Neural progenitor cell (in vitro differentiated cells): Measurements from ENCODE around the gene PTGES2. TPM values are rescaled to one million over a fixed set of nuclear protein-coding genes. Genes with fewer than 3 reads are reported as not detected.

Experiments used
- DNase-seq: peaks from one replicate; pipeline ENCODE4 v3.0.0-alpha.2; 2016; ENCODE audit warnings: low spot score
- H2AFZ ChIP-seq: fragments of 200-600 bp; sonication (generic); replicated peaks from 2 replicates; pipeline ENCODE4 v1.6.1; 2016; ENCODE audit warnings: antibody characterized with exemption
- H3F3A ChIP-seq: fragments of 200-600 bp; sonication (generic); 2 replicates; pipeline ENCODE4 v1.6.1; 2016; ENCODE audit warnings: antibody characterized with exemption, low read depth
- H3K27ac ChIP-seq: fragments of 200-600 bp; sonication (generic); 2 replicates; pipeline ENCODE4 v1.5.1; 2016; ENCODE audit warnings: mild to moderate bottlenecking
- H3K27me3 ChIP-seq: fragments of 200-600 bp; sonication (generic); 2 replicates; pipeline ENCODE4 v1.6.1; 2016; ENCODE audit warnings: mild to moderate bottlenecking, moderate library complexity
- H3K36me3 ChIP-seq: fragments of 200-600 bp; sonication (generic); 2 replicates; pipeline ENCODE4 v1.5.1; 2016
- H3K4me1 ChIP-seq: fragments of 200-600 bp; sonication (generic); 2 replicates; pipeline ENCODE4 v1.6.1; 2016; ENCODE audit warnings: mixed run types
- H3K4me2 ChIP-seq: fragments of 200-600 bp; sonication (generic); 2 replicates; pipeline ENCODE4 v1.6.1; 2016
- H3K4me3 ChIP-seq: fragments of 200-600 bp; sonication (generic); 2 replicates; pipeline ENCODE4 v1.5.1; 2016
- H3K79me2 ChIP-seq: fragments of 200-600 bp; sonication (generic); 2 replicates; pipeline ENCODE4 v1.6.1; 2016; ENCODE audit warnings: low read depth
- H3K9ac ChIP-seq: fragments of 200-600 bp; sonication (generic); 2 replicates; pipeline ENCODE4 v1.6.1; 2016
- H3K9me3 ChIP-seq: fragments of 200-600 bp; sonication (generic); 2 replicates; pipeline ENCODE4 v1.5.1; 2016; ENCODE audit warnings: low read depth
- H4K20me1 ChIP-seq: fragments of 200-600 bp; sonication (generic); 2 replicates; pipeline ENCODE4 v1.6.1; 2016; ENCODE audit warnings: low read depth
- H3K27ac Mint-ChIP-seq: 3 replicates; pipeline ENCODE4 v1.8.0; 2021; ENCODE audit warnings: mixed read lengths
- H3K27me3 Mint-ChIP-seq: 2 replicates; pipeline ENCODE4 v1.8.0; 2022; ENCODE audit warnings: low read depth, mild to moderate bottlenecking, inconsistent platforms, moderate library complexity, mixed read lengths; ENCODE audit not compliant: insufficient read depth
- H3K36me3 Mint-ChIP-seq: 3 replicates; pipeline ENCODE4 v1.8.0; 2021; ENCODE audit warnings: mixed read lengths
- H3K4me1 Mint-ChIP-seq: 3 replicates; pipeline ENCODE4 v1.8.0; 2021; ENCODE audit warnings: mixed read lengths
- H3K4me3 Mint-ChIP-seq: 3 replicates; pipeline ENCODE4 v1.8.0; 2021; ENCODE audit warnings: mild to moderate bottlenecking, moderate library complexity, mixed read lengths
- H3K9me3 Mint-ChIP-seq: 3 replicates; pipeline ENCODE4 v1.8.0; 2020; ENCODE audit warnings: mixed read lengths
- CTCF ChIP-seq: fragments of 200-600 bp; sonication (generic); IDR thresholded peaks from 2 replicates; pipeline ENCODE4 v1.5.1; 2017; ENCODE audit warnings: antibody characterized with exemption, mild to moderate bottlenecking
- EZH2 ChIP-seq: fragments of 200-600 bp; sonication (generic); IDR thresholded peaks from 2 replicates; pipeline ENCODE4 v1.6.1; 2017; ENCODE audit warnings: antibody characterized with exemption, mild to moderate bottlenecking, moderate library complexity
- EZH2phosphoT487 ChIP-seq: fragments of 200-600 bp; sonication (generic); IDR thresholded peaks from 2 replicates; pipeline ENCODE4 v1.6.1; 2017; ENCODE audit warnings: antibody characterized with exemption
- total RNA-seq: library from RNA; depleted of rRNA; stranded (reverse); fragments of >200 nt; gene quantifications from 2 replicates; pipeline ENCODE4 v1.2.3, GENCODE V29; 2015; ENCODE audit warnings: low replicate concordance

Gene PTGES2
- total RNA-seq, 1 donor from 2014 or later = 25.7 TPM

GRCh38 chr9:128070874-128071273 is 56.7 kb downstream of the PTGES2 start:
- H3K9ac ChIP-seq = no peak overlapping the region
- no peaks in the 10 kb centered on the region for H3K27me3 Mint-ChIP-seq
- peak overlapping the region; percentile 38 for H3K4me3 Mint-ChIP-seq

More at GRCh38 chr9:128070874-128071273, 56.7 kb downstream of the PTGES2 start:
- Histone ChIP-seq H3F3A (peaks cover 29% of the 10 kb centered on the region), H3K4me3 (no peak overlapping the region), H3K9me3 (no peaks in the 10 kb centered on the region), H3K79me2 (peaks cover 79% of the 10 kb centered on the region), H3K27me3 (no peaks in the 10 kb centered on the region), H2AFZ (no peak overlapping the region), H3K4me2 (no peak overlapping the region), H3K27ac (no peak overlapping the region), H4K20me1 (peaks cover 10% of the 10 kb centered on the region), H3K4me1 (peaks cover 30% of the 10 kb centered on the region), H3K36me3 (no peaks in the 10 kb centered on the region)
- TF ChIP-seq EZH2phosphoT487 (no peak), EZH2 (no peak), CTCF (no peak)
- no peak overlapping the region for H3K27ac Mint-ChIP-seq
- peaks cover 30% of the 10 kb centered on the region for H3K4me1 Mint-ChIP-seq
- H3K9me3 Mint-ChIP-seq = no peaks in the 10 kb centered on the region
- peaks cover 3% of the 10 kb centered on the region for H3K36me3 Mint-ChIP-seq
- DNase-seq = no peak

Other genes with a start within 250 kb of the PTGES2 start
- 14.3 and 42.7 TPM in 2 replicates for gene ST6GALNAC6, start 228.1 kb downstream of the PTGES2 start, total RNA-seq
- 5.5 and 11.1 TPM in 2 replicates for gene ST6GALNAC4, start 210.7 kb downstream of the PTGES2 start, total RNA-seq
- gene PIP5KL1, start 197.0 kb downstream of the PTGES2 start, total RNA-seq = 1.4 and 8.8 TPM in 2 replicates
- 9.1 and 20.5 TPM in 2 replicates for gene DPM2, start 189.9 kb downstream of the PTGES2 start, total RNA-seq
- gene EEIG1, start 146.7 kb downstream of the PTGES2 start, total RNA-seq = 8.8 and 30.8 TPM in 2 replicates
- 8.4 and 9.5 TPM in 2 replicates for gene NAIF1, start 60.4 kb downstream of the PTGES2 start, total RNA-seq
- gene SLC25A25, start 59.5 kb downstream of the PTGES2 start, total RNA-seq = 8.5 and 15.7 TPM in 2 replicates
- gene LCN2, start 21.7 kb upstream of the PTGES2 start, total RNA-seq = not detected in 2 replicates
- gene BBLN, start 32.5 kb upstream of the PTGES2 start, total RNA-seq = 69.4 and 228 TPM in 2 replicates
- gene CIZ1, start 63.8 kb upstream of the PTGES2 start, total RNA-seq = 33.4 and 48.8 TPM in 2 replicates
- gene DNM1, start 75.7 kb upstream of the PTGES2 start, total RNA-seq = 30.1 and 52.7 TPM in 2 replicates
- 25.2 and 37.5 TPM in 2 replicates for gene GOLGA2, start 148.3 kb upstream of the PTGES2 start, total RNA-seq
- gene SWI5, start 148.5 kb upstream of the PTGES2 start, total RNA-seq = 15.0 and 21.5 TPM in 2 replicates
- gene TRUB2, start 194.7 kb upstream of the PTGES2 start, total RNA-seq = 8.3 and 9.2 TPM in 2 replicates
- 16.8 and 39.0 TPM in 2 replicates for gene COQ4, start 195.1 kb upstream of the PTGES2 start, total RNA-seq
- gene SLC27A4, start 212.8 kb upstream of the PTGES2 start, total RNA-seq = 4.4 and 8.6 TPM in 2 replicates
- 10.3 and 21.7 TPM in 2 replicates for gene URM1, start 243.6 kb upstream of the PTGES2 start, total RNA-seq